Prostate gland (tissue), 2 donors: ENCODE results near the gene DMRTB1. TPM values are rescaled to one million over a fixed set of nuclear protein-coding genes. Genes with fewer than 3 reads are reported as not detected.

Source experiments
- DNase-seq: peaks from one replicate; pipeline ENCODE4 v3.0.0-alpha.2; 2019; ENCODE audit warnings: low spot score
- H3K27ac ChIP-seq, 2 donors: fragments of 200-600 bp; sonication (generic); 2 replicates each; pipeline ENCODE4 v1.5.1; 2017 to 2019
- H3K27me3 ChIP-seq: fragments of 200-600 bp; sonication (generic); replicated peaks from 2 replicates; pipeline ENCODE4 v1.5.1; 2019; ENCODE audit not compliant: insufficient read depth
- H3K36me3 ChIP-seq, 2 donors: fragments of 200-600 bp; sonication (generic); 1 replicate in 1 of 2; 2 replicates in 1 of 2; pipeline versions ENCODE4 v1.5.1 to v1.8.1; 2017 to 2019
- H3K4me1 ChIP-seq: fragments of 200-600 bp; sonication (generic); replicated peaks from 2 replicates; pipeline ENCODE4 v1.5.1; 2019
- H3K4me3 ChIP-seq, 2 donors: fragments of 200-600 bp; sonication (generic); 2 replicates each; pipeline ENCODE4 v1.5.1; 2017 to 2019
- H3K9me3 ChIP-seq: fragments of 200-600 bp; sonication (generic); 2 replicates; pipeline ENCODE4 v1.5.1; 2017
- CTCF ChIP-seq, 4 experiments: fragments of 200-600 bp in 2 of 4; fragments of 450-650 bp in 2 of 4; sonication (generic) in 2 of 4; IDR thresholded peaks; 1 replicate in 3 of 4; 2 replicates in 1 of 4; pipeline ENCODE4 v1.5.1; 2016 to 2019; ENCODE audit warnings: antibody characterized with exemption in 4 of 4, mild to moderate bottlenecking in 2 of 4, moderate library complexity in 2 of 4
- POLR2A ChIP-seq: fragments of 450-650 bp; IDR thresholded peaks from one replicate; pipeline ENCODE4 v1.6.1; 2016; ENCODE audit warnings: antibody characterized with exemption, mild to moderate bottlenecking
- POLR2AphosphoS5 ChIP-seq: sonication (generic); formaldehyde crosslinking; IDR thresholded peaks from one replicate; pipeline ENCODE4 v1.6.1; 2017; ENCODE audit warnings: antibody characterized with exemption
- WGBS: methylation state at CpG from one replicate; pipeline ENCODE4 v1.1.5; 2018; 5-methylcytosine and 5-hydroxymethylcytosine counted together
- intact Hi-C: fragments of 100-400 bp; cut with DNase I; formaldehyde crosslinking; loops from one replicate; pipeline ENCODE4 v1.14.2; 2022
- total RNA-seq, 2 donors: library from RNA; depleted of rRNA; stranded (reverse); fragments of >200 nt; gene quantifications; one replicate each; pipeline ENCODE4 v1.1.0, GENCODE V29; 2016

The DMRTB1 gene
- total RNA-seq, 2 donors from 2014 or later: 14.3 TPM; not detected in 1

DNA sequence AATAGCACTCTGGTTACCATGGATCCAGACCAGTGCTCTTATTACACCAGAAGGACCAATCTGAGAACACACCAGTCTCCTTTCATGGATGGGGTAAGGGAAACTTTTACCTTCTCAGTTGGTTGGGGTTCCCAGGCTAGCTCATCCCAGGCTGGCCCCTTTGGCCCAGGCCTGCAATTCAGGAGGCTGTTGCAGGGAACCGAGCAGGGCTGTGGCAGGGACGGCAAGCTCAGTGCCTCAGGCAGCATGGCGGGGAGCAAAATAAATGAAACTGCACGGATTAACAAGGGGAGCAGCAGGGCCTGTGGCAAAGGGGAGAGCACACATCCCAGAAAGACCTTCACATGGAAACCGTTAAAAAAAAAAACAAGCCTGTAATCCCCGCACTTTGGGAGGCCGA is 57.0 kb downstream of the DMRTB1 start:
- Histone ChIP-seq H3K36me3 (no peaks in the 10 kb centered on the region), H3K27ac (no peak overlapping the region), H3K4me1 (peaks cover 13% of the 10 kb centered on the region), H3K9me3 (no peaks in the 10 kb centered on the region), H3K4me3 (no peak overlapping the region), H3K27me3 (no peaks in the 10 kb centered on the region)
- WGBS: 97% methylated on average over 7 of the region's 7 CpGs
- no peak for DNase-seq
- intact Hi-C loops: no loop called here
- TF ChIP-seq POLR2AphosphoS5 (no peak), POLR2A (no peak), CTCF (IDR thresholded peaks at IDR 0.05) (no peak)

Other genes starting within 250 kb of the DMRTB1 start
- 10 to 100 TPM; 28.0 to 46.0 TPM for gene CZIB, start 238.8 kb upstream of the DMRTB1 start, total RNA-seq
- 10 to 100 TPM; 23.0 to 36.1 TPM for gene MAGOH, start 220.9 kb upstream of the DMRTB1 start, total RNA-seq
- gene LRP8, start 131.3 kb upstream of the DMRTB1 start, total RNA-seq: 100 to 1,000 TPM in 1 of 2 donors, 1 to 10 TPM in 1; 6.7 to 130 TPM